DMS 273 (cell line): Measurements from ENCODE around the gene TTC39B.
A peak's percentile ranks its signal among the peaks of the same experiment; 100 is the strongest.
"Not testable (repeated sequence)": the region's sequence is repeated elsewhere in the genome, so short reads cannot be mapped to it uniquely, and the experiment has no call there.

Experiments
- DNase-seq: peaks from one replicate; lab custom pipeline; 2025; ENCODE audit not compliant: unreplicated experiment; lab: John Stamatoyannopoulos, UW

Gene TTC39B

GRCh38 chr9:15306757-15307522 is at the start of gene TTC39B:
TSS of gene TTC39B (minus strand) at chr9:15307216. CDS start at chr9:15307125, 91 bp downstream.
- DNase-seq = peak; percentile 96

- no peak for DNase-seq
Measured at GRCh38 chr9:15355669-15356068, 48.7 kb upstream of the TTC39B start.

- DNase-seq = no peak
Measured at GRCh38 chr9:15354713-15355112, 47.7 kb upstream of the TTC39B start.

- no peak for DNase-seq
Measured at GRCh38 chr9:15353892-15354291, 46.9 kb upstream of the TTC39B start.

- no peak for DNase-seq
Measured at GRCh38 chr9:15352306-15352705, 45.3 kb upstream of the TTC39B start.

- peak; percentile 41 for DNase-seq
Measured at GRCh38 chr9:15349892-15350761, 43.1 kb upstream of the TTC39B start.

- DNase-seq = no peak
Measured at GRCh38 chr9:15346837-15347236, 39.8 kb upstream of the TTC39B start.

- no peak for DNase-seq
Measured at GRCh38 chr9:15344191-15344590, 37.2 kb upstream of the TTC39B start.

- DNase-seq = no peak
Measured at GRCh38 chr9:15333376-15333881, 26.4 kb upstream of the TTC39B start.

- DNase-seq = no peak
Measured at GRCh38 chr9:15332939-15333338, 25.9 kb upstream of the TTC39B start.

- DNase-seq = no peak
Measured at GRCh38 chr9:15329539-15330109, 22.6 kb upstream of the TTC39B start.

- no peak for DNase-seq
Measured at GRCh38 chr9:15328946-15329345, 21.9 kb upstream of the TTC39B start.

- DNase-seq = not testable (repeated sequence)
Measured at GRCh38 chr9:15322695-15323094, 15.7 kb upstream of the TTC39B start.

GRCh38 chr9:15319661-15320060 is 12.6 kb upstream of the TTC39B start:
- not testable (repeated sequence) for DNase-seq

GRCh38 chr9:15317836-15318235 is 10.8 kb upstream of the TTC39B start:
- DNase-seq = no peak

- DNase-seq = no peak
Measured at GRCh38 chr9:15311607-15312006, 4.6 kb upstream of the TTC39B start.

- no peak for DNase-seq
Measured at GRCh38 chr9:15310107-15310850, 3.3 kb upstream of the TTC39B start.

GRCh38 chr9:15308511-15308910 is 1.5 kb upstream of the TTC39B start:
- no peak for DNase-seq

GRCh38 chr9:15307523-15307841 is 466 bp upstream of the TTC39B start:
- DNase-seq = no peak

- DNase-seq = peak; percentile 76
Measured at GRCh38 chr9:15306068-15306756, 804 bp downstream of the TTC39B start.
